ES-I3 (cell line): ENCODE data around the gene RALGAPA2.
"Not testable (repeated sequence)": the region's sequence is repeated elsewhere in the genome, so short reads cannot be mapped to it uniquely, and the experiment has no call there.

Experiments used
- H3K36me3 ChIP-seq: 2 replicates; pipeline ENCODE4 v1.6.1; 2013; ENCODE audit warnings: mild to moderate bottlenecking, low read length, control low read depth, moderate library complexity; ENCODE audit not compliant: insufficient read depth
- H3K4me1 ChIP-seq: 2 replicates; pipeline ENCODE4 v1.6.1; 2013; ENCODE audit warnings: mild to moderate bottlenecking, control low read depth, low read length; ENCODE audit not compliant: insufficient read depth
- H3K9ac ChIP-seq: 2 replicates; pipeline ENCODE4 v1.6.1; 2013; ENCODE audit warnings: low read depth, mild to moderate bottlenecking, low read length, moderate library complexity
- H3K9me3 ChIP-seq: 2 replicates; pipeline ENCODE4 v1.6.1; 2013; ENCODE audit warnings: mild to moderate bottlenecking, low read length, moderate library complexity; ENCODE audit not compliant: control insufficient read depth, insufficient read depth

RALGAPA2 gene

DNA sequence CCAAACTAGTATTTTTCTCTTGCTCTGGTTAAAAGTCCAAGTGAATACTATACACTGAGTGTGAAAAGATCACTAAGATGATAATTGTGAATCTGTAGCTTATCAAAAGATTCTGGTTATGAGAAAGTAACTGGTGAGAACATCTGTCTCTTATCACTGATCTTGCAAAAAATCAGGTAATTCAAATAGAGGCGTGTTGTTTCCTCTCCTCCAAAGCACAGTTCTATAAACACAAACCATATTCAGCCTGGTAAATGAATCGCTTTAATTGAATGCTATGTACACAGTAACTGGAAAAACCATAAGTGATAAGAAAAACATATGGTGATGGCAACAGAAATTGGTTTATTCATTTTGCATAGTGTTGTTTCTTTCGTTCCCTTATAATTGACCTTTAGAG is 161.0 kb downstream of the RALGAPA2 start:
- Histone ChIP-seq H3K4me1 (no peaks in the 10 kb centered on the region), H3K36me3 (no peaks in the 10 kb centered on the region; the same call in 1 of the 2 replicates)

DNA sequence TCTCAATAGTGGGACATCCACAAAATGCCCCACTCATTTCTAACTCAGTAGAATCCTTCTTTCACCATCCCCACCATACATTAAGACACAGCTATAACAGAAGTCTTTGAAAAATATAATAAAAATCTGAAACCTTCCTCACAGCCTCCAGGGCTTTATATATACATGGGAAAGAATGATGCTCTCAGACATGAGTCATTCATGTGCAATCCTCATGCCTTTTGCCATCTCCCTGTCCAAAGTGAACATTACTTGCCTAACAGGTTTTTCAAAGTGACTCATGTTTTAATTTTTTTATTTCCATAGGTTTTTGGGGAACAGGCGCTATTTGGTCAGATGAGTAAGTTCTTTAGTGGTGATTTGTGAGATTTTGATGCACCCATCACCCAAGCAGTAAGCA is 162.7 kb downstream of the RALGAPA2 start:
- Histone ChIP-seq H3K9me3 (no peaks in the 10 kb centered on the region), H3K36me3 (no peaks in the 10 kb centered on the region), H3K9ac (no peak overlapping the region), H3K4me1 (no peaks in the 10 kb centered on the region)

More for the DNA sequence above, 161.0 kb downstream of the RALGAPA2 start:
- peaks cover 3% of the 10 kb centered on the region; the same call in 1 of the 2 replicates for H3K9me3 ChIP-seq
- no peak overlapping the region for H3K9ac ChIP-seq

DNA sequence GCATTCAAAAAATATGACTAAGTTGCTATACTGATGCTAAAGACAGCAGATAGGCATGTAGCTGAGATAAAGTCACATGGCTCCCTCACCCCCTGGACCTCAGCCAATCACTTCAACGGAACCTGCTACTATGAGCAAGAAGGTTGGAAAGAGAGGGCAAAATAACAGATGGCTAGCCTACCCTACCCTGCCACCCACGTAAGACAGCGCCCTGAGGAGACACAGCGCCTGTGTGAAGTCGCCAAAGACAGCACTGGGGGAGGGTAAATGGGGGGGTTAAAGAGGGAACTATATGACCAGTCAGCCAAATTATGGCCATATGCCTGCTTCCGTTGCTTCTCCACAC is 163.2 kb downstream of the RALGAPA2 start:
- Histone ChIP-seq H3K36me3 (no peaks in the 10 kb centered on the region), H3K9ac (no peak overlapping the region), H3K9me3 (no peaks in the 10 kb centered on the region), H3K4me1 (no peaks in the 10 kb centered on the region)

DNA sequence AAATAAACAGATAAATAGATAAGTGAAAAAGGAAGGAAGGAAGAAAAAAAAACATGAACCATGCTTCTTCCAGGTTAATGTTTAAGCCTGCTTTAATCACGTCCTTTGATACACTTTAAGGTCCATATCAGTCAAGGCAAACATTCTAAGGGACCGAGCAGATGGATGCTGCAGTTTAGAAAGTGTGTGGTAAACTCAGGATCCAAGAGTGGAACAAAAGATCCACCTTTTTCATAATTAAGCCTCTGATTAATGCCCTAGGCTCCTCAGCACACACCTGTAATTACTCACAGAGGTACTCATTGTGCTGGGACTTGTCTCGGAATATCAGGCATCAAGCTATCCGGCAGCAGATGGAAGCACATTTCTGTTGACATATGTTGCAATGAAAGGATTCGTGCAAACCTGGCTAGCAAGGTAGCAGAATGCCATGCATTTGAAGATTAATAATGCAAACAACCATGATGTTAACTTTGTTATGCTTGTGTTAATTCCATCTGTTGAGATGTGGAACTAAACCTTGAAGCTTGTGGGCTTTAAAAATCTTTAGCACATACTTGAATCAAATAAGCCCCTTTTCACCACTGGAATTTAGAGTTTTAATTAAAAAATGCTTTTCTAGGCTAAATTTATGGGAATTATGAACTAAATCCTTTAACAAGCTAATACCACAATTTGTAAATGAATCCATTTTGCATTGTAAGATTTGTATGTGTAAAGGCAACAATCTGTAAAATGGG is 163.7 kb downstream of the RALGAPA2 start:
- no peaks in the 10 kb centered on the region for H3K4me1 ChIP-seq
- no peaks in the 10 kb centered on the region for H3K9me3 ChIP-seq
- H3K9ac ChIP-seq, result no peak overlapping the region
- H3K36me3 ChIP-seq, result no peaks in the 10 kb centered on the region

DNA sequence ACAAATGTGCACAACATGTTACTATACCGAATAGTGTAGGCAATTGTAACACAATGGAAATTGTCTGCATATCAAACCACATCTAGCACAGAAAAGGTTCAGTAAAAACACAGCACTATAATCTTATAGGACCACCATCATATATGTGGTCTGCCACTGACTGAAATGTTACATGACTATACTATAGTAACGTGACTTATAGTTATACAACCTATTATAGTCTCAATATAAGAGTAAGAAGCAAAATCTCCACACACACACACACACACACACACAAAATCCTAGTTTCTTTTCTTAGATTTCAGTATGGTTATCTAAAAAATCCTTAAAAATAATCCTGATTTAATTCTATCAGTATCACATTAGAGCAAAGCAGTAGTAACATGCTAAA is 164.6 kb downstream of the RALGAPA2 start:
- no peak overlapping the region for H3K9ac ChIP-seq
- no peaks in the 10 kb centered on the region for H3K36me3 ChIP-seq
- no peaks in the 10 kb centered on the region for H3K9me3 ChIP-seq
- no peaks in the 10 kb centered on the region for H3K4me1 ChIP-seq

DNA sequence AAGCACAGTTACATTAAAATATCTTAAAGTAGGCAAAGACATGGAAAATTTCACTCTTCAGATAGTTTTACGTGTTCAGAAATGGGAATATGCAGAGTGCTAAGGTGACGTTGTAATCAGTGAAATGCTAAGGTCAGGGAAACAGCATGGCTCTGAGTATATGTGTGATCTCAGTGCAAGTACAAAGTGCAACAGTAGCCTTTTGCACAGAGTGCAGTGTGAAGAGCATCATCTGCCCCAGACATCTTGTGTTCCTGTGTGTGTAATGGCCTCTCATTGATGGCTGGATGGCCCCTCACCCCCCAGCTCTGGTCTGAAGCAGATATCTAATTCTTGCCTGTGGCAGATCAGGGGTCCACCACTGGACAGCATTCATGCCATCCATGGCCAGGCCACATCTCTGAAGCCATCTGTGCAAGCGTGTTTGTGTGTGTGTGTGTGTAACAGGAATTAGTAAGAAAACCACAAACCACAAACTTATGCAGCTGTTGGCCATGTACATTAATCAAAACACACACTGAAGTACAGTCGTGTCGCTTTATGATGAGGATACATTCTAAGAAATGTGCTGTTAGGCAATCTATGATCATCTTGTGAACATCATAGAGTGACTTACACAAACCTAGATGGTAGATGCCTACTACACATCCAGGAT is 165.1 kb downstream of the RALGAPA2 start:
- no peaks in the 10 kb centered on the region for H3K36me3 ChIP-seq
- no peaks in the 10 kb centered on the region for H3K4me1 ChIP-seq

DNA sequence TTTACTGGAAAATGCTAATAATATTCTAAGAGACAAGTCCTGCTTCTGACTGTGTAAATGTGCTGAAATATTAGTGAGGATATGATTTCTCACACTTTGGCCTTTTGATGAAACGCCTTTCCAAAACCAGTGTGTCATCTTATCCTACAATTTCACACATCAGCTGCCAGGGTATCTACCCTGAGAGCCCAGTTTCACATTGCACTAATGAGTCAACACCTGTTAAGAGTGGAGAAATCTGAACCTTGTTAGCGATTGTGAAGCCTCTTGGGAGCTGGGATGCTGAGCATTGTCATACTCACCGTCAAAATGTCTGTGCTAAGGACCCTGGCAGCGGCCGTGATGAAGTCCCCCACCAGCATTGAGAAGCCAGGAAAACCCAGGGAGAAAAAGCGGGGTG is 166.0 kb downstream of the RALGAPA2 start:
- Histone ChIP-seq H3K36me3 (no peaks in the 10 kb centered on the region), H3K9ac (no peak overlapping the region), H3K9me3 (no peaks in the 10 kb centered on the region), H3K4me1 (no peaks in the 10 kb centered on the region)

More for the DNA sequence above, 165.1 kb downstream of the RALGAPA2 start:
- Histone ChIP-seq H3K9me3 (no peaks in the 10 kb centered on the region), H3K9ac (no peak overlapping the region)

DNA sequence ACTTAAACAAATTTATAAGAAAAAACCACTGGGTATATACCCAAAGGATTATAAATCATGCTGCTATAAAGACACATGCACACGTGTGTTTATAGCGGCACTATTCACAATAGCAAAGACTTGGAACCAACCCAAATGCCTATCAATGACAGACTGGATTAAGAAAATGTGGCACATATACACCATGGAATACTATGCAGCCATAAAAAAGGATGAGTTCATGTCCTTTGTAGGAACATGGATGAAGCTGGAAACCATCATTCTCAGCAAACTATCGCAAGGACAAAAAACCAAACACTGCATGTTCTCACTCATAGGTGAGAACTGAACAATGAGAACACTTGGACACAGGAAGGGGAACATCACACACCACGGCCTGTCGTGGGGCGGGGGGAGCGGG is 169.1 kb downstream of the RALGAPA2 start:
- not testable (repeated sequence) for H3K9ac ChIP-seq, H3K9me3 ChIP-seq, H3K4me1 ChIP-seq, H3K36me3 ChIP-seq

DNA sequence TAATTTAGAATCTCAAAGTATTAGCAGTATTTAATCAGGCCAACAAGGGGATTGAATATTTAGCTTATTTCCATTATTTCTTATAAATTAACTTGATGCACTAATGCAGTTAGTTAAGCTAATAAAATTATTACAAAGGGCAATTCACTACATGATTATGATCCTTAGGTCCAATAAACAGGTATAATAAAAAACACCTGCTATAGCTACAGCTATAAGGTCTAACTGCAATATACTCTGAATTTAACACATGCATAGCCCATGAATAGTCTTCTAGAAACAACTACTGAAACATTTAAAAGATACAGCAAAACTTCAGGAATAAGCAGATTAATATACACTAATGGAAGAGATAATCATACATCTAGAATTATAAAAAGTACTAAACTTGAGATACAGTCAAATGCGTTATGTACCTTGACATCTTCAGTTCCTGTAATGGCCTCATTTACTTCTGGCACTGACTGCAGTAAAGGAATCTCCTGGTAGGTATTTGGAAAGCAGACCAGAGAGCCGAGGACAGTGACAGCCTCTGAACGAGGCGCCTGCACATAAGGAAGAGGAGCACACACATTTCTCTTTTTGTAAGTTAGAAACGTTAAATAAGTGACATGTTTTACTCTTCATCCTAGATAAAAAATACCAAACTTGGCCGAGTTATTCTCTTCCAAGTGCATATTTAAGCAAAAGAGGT is 176.1 kb downstream of the RALGAPA2 start:
- Histone ChIP-seq H3K9me3 (no peaks in the 10 kb centered on the region), H3K9ac (no peak overlapping the region), H3K4me1 (no peaks in the 10 kb centered on the region), H3K36me3 (no peaks in the 10 kb centered on the region)

DNA sequence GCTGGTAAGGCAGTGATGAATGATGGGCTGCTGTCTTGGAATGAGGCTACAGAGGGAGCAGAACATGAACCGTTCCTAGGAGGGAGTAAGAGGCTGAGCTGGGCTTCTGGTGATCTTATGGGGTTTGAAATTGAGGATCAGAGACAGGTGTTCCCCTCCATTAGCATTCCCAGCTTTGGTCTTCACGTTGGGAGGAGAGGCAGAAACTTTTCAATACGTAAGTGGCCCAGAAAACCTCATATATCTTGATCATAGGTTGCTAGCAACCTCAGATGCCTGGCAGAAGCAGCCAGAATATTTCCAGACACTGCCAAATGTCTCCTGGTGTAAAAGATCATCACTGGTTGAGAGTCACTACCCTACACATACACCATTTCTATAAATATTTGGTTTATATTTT is 177.4 kb downstream of the RALGAPA2 start:
- Histone ChIP-seq H3K9ac (no peak overlapping the region), H3K36me3 (no peaks in the 10 kb centered on the region), H3K4me1 (no peaks in the 10 kb centered on the region), H3K9me3 (no peaks in the 10 kb centered on the region)

DNA sequence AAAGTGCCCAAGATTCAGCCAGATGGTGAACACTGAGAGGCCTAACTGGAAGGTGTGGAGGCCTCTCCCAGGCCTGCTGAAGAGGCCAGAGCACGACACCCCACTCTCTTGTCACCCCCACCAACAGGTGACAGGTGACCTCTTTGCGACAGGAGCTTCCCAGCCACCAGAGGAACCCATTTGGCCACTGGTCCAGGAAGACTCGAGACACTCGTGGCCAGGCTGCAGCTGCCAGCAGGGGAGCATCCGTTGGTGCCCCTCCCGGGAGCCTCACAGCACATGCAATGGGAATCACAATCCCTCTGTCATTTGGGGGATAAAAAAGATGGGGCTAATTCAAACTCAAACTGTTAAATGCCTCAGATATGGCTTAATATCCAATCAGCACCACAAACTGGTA is 181.2 kb downstream of the RALGAPA2 start:
- Histone ChIP-seq H3K36me3 (no peaks in the 10 kb centered on the region; the same call in 1 of the 2 replicates), H3K9me3 (no peaks in the 10 kb centered on the region), H3K4me1 (no peaks in the 10 kb centered on the region), H3K9ac (no peak overlapping the region)

DNA sequence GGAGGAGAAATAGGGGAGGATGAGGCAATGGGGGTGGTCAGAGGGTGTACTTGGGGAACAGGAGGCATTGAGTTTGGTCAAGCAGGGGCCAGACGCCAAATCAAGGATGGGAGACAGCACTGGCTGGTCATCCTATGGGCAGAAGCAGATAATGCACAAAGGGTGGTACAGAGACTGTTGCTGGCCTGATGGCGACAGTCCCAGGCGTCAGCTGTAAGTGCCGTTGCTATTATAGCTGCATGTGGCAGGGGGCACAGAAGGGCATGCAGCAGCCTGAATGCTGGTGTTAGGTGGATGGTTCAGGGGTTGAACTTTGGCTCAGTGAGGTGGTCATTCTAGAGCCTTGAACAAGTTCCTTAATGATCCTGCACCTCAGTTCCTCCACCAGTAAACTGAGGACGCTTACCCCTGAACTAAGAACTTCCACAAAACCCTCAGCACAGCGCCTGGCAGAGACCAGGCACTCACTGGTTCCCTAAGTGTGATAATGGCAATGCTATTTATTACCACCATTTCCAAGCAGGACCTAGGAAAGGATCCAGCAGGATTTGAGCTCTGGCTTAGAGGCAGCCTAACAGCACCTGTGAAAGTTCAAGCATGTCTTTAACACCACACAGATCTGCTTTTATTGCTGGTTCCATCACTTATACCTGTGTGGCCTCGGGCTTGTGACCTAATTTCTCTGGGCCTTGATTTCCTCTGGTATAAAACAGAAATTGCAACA is 181.9 kb downstream of the RALGAPA2 start:
- Histone ChIP-seq H3K9me3 (no peaks in the 10 kb centered on the region), H3K4me1 (no peaks in the 10 kb centered on the region), H3K9ac (no peak overlapping the region), H3K36me3 (no peaks in the 10 kb centered on the region; the same call in 1 of the 2 replicates)

DNA sequence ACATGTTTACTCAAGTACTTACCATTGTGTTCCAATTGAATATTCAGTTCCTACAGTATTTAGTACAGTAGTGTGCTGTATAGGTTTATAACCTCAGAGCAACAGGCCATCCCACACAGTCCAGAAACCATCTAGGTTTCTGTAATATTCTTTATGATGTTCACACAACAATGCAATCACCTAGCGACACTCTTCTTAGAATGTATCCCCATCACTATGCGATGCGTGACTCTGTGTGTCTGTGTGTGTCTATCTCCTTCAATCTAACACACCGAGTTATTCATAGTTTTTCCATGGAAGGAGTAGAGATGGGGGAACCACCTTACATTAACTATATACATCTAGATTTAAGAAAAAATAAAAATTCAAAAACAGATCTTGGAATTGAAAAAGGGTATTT is 182.8 kb downstream of the RALGAPA2 start:
- Histone ChIP-seq H3K4me1 (no peaks in the 10 kb centered on the region), H3K9ac (no peak overlapping the region), H3K36me3 (no peaks in the 10 kb centered on the region; the same call in 1 of the 2 replicates), H3K9me3 (no peaks in the 10 kb centered on the region)

DNA sequence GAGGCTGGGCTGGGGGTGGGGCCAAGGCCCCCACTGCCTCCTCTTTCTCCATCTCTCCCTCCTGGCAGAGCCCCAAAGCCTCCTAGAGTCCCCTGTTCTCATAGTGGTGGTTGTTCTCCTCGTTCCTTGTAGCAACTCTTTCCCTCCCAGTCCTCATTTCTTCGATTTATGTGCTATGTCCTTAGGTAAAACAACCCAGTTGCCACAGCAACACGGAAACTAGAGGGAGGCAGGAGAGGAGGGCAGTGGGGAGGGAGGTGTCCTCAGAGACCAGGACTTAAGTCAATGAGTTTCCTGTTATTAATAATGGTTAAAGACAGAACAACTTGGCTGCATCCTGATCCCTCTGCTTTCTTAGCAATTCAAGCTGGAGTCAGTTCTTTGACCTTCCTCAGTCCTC is 183.6 kb downstream of the RALGAPA2 start:
- Histone ChIP-seq H3K9ac (no peak overlapping the region), H3K9me3 (no peaks in the 10 kb centered on the region), H3K36me3 (no peaks in the 10 kb centered on the region; the same call in 1 of the 2 replicates), H3K4me1 (no peaks in the 10 kb centered on the region)
